ENCODE results near the gene TTYH3. TPM values are rescaled to one million over a fixed set of nuclear protein-coding genes. Genes with fewer than 3 reads are reported as not detected.

The TTYH3 gene
- total and polyA plus RNA-seq, 2 of the 13 experiments (the other 11 are each of a cell fraction or from before 2014, with no cell fraction given), result 26.3 to 50.0 TPM

GRCh38 chr7:2629746-2630681 is 1.8 kb upstream of the TTYH3 start (continued):
- TF ChIP-seq ZNF354B (CRISPR knock-in tag; IDR thresholded peaks at IDR 0.05), result no peak
- no peak for TF ChIP-seq ATF7-NPFF (CRISPR knock-in tag; IDR thresholded peaks at IDR 0.05; ENCODE audit: low read depth)
- TF ChIP-seq ZNF850 (CRISPR knock-in tag; conservative IDR thresholded peaks at IDR 0.05), result no peak
- no peak for TF ChIP-seq ZBTB37 (CRISPR knock-in tag; IDR thresholded peaks at IDR 0.05)
- no peak for TF ChIP-seq SP140L (CRISPR knock-in tag; IDR thresholded peaks at IDR 0.05; ENCODE audit: borderline replicate concordance)
- no peak for TF ChIP-seq TRAFD1 (CRISPR knock-in tag; IDR thresholded peaks at IDR 0.05; ENCODE audit: borderline replicate concordance)
- TF ChIP-seq GABPA (IDR thresholded peaks at IDR 0.05; ENCODE audit: low read depth, low read length), result no peak
- TF ChIP-seq GABPA (CRISPR knock-in tag; IDR thresholded peaks at IDR 0.05; ENCODE audit: low read depth), result peak; percentile 63; the same call in 1 of the 2 replicates
- no peak; the same call in 1 of the 2 replicates for TF ChIP-seq NFYB (CRISPR knock-in tag; IDR thresholded peaks at IDR 0.05)
- TF ChIP-seq, protein P1, sequence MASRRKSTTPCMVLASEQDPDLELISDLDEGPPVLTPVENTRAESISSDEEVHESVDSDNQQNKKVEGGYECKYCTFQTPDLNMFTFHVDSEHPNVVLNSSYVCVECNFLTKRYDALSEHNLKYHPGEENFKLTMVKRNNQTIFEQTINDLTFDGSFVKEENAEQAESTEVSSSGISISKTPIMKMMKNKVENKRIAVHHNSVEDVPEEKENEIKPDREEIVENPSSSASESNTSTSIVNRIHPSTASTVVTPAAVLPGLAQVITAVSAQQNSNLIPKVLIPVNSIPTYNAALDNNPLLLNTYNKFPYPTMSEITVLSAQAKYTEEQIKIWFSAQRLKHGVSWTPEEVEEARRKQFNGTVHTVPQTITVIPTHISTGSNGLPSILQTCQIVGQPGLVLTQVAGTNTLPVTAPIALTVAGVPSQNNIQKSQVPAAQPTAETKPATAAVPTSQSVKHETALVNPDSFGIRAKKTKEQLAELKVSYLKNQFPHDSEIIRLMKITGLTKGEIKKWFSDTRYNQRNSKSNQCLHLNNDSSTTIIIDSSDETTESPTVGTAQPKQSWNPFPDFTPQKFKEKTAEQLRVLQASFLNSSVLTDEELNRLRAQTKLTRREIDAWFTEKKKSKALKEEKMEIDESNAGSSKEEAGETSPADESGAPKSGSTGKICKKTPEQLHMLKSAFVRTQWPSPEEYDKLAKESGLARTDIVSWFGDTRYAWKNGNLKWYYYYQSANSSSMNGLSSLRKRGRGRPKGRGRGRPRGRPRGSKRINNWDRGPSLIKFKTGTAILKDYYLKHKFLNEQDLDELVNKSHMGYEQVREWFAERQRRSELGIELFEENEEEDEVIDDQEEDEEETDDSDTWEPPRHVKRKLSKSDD (CRISPR knock-in tag; IDR thresholded peaks at IDR 0.05; ENCODE audit: low read depth), result peak; percentile 29; the same call in 1 of the 2 replicates
- TF ChIP-seq, protein P2, sequence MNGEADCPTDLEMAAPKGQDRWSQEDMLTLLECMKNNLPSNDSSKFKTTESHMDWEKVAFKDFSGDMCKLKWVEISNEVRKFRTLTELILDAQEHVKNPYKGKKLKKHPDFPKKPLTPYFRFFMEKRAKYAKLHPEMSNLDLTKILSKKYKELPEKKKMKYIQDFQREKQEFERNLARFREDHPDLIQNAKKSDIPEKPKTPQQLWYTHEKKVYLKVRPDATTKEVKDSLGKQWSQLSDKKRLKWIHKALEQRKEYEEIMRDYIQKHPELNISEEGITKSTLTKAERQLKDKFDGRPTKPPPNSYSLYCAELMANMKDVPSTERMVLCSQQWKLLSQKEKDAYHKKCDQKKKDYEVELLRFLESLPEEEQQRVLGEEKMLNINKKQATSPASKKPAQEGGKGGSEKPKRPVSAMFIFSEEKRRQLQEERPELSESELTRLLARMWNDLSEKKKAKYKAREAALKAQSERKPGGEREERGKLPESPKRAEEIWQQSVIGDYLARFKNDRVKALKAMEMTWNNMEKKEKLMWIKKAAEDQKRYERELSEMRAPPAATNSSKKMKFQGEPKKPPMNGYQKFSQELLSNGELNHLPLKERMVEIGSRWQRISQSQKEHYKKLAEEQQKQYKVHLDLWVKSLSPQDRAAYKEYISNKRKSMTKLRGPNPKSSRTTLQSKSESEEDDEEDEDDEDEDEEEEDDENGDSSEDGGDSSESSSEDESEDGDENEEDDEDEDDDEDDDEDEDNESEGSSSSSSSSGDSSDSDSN (CRISPR knock-in tag; IDR thresholded peaks at IDR 0.05), result peak; percentile 74
- TF ChIP-seq, protein P3, sequence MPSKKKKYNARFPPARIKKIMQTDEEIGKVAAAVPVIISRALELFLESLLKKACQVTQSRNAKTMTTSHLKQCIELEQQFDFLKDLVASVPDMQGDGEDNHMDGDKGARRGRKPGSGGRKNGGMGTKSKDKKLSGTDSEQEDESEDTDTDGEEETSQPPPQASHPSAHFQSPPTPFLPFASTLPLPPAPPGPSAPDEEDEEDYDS (CRISPR knock-in tag; IDR thresholded peaks at IDR 0.05), result peak; percentile 69
- TF ChIP-seq ZNF253 (CRISPR knock-in tag; IDR thresholded peaks at IDR 0.05; ENCODE audit: borderline replicate concordance), result no peak
- no peak for TF ChIP-seq RNF2 (conservative IDR thresholded peaks at IDR 0.05; ENCODE audit: low read depth)
- TF ChIP-seq ZBTB4 (CRISPR knock-in tag; IDR thresholded peaks at IDR 0.05; ENCODE audit: borderline replicate concordance), result no peak

Data from HepG2 (cell line).